Muscle layer of colon (tissue), 2 donors: ENCODE data around the gene EIF4B.

Source experiments
- H3K27ac ChIP-seq: one replicate; pipeline ENCODE4 v1.7.0; 2013; ENCODE audit warnings: low read depth, mild to moderate bottlenecking, low read length, moderate library complexity
- H3K27me3 ChIP-seq, 2 donors: one replicate each; pipeline ENCODE4 v1.7.0; 2013; ENCODE audit warnings: low read length in 2 of 2, mild to moderate bottlenecking in 2 of 2; ENCODE audit not compliant: insufficient read depth in 2 of 2, control insufficient read depth in 1 of 2
- H3K36me3 ChIP-seq: one replicate; pipeline ENCODE4 v1.7.0; 2013; ENCODE audit warnings: mild to moderate bottlenecking, low read length; ENCODE audit not compliant: insufficient read depth
- H3K4me1 ChIP-seq: one replicate; pipeline ENCODE4 v1.7.0; 2013; ENCODE audit warnings: mild to moderate bottlenecking, low read length; ENCODE audit not compliant: insufficient read depth
- H3K4me3 ChIP-seq, 2 donors: one replicate each; pipeline ENCODE4 v1.7.0; 2013; ENCODE audit warnings: low read length in 2 of 2, low read depth in 1 of 2, mild to moderate bottlenecking in 1 of 2, moderate library complexity in 1 of 2
- H3K9ac ChIP-seq: one replicate; pipeline ENCODE4 v1.7.0; 2013; ENCODE audit warnings: low read length
- H3K9me3 ChIP-seq: one replicate; pipeline ENCODE4 v1.7.0; 2013; ENCODE audit warnings: mild to moderate bottlenecking, low read length
- donor health status: abdominal sarcoma.
- donor health status: Adenocarcinoma of cecum.

The EIF4B gene

DNA sequence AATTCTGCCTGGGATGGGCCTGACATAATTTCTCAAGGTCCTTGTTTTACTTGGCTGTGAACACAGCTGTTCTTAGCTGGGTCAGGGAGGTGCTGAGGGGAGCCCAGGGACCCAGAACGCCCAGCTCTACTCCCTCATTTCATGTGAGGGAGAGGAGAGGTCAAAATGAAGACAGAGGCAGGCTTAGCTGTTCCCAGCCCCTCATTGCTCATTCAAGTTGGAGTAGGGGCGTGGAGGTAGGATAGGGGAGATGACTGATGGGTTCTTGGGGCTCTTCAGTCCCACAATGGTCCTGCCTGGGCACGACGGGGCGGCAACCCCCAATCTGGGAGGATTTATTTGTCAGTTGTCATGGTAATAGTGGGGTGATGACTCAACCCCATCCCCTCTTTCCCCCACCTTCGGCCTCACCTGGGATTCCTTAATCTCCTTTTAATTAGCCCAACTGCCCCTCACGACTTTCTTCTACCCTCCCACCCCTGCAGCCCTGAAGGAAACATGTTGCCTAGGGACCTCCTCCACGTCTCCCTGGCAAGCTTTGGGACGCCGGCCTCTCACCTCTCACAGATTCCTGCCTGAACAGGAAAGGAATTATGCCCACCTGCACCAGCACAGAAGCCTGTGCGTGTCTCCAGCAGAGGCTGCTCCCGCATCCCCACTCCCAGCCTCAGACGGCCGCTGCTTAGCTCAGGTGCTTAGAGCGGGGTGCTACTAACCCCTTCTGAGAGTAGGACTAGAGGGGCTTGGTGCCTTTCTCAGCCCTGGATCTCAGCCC is 62.7 kb downstream of the EIF4B start:
- Histone ChIP-seq H3K27me3 (no peaks in the 10 kb centered on the region), H3K9me3 (no peaks in the 10 kb centered on the region), H3K9ac (no peak overlapping the region), H3K27ac (peak overlapping the region; percentile 43), H3K4me1 (peaks cover 40% of the 10 kb centered on the region), H3K36me3 (peaks cover 55% of the 10 kb centered on the region), H3K4me3 (no peak overlapping the region)

DNA sequence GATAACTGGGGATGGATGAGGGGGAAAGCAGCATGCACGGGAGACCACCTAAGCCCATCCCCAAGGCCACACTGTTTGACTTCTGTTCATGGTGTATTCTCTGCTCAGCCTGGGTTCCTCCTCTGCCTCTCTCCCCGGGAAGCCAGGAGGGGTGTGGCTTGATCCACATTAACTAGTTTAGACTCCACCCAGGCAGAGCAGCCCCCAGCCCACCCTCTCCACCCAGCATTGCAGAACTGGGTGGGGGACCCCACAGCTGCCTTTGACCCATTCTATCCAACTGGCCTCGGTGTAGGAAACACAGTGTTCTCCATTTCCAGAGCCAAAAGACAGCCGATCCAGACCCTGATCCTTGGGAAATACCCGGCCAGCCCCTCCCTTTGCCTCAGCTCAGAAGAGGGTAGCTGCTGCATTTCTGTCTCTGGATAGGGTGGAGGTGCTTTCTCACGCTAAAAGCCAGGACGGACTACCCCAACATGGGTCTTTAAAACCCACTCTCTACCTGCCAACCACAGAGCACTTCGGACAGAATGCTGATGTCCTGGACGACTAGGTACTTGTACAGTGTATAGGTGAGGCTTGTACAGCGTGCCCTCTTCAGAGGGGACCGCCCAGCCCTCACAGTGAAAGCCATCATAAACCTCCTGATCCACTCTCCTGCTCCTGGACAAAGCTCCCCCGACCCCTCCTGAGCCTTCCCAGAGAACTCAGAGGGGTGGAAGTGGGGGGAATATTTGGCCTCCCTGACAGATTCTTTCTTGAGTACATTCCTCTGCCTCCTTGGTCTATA is 63.6 kb downstream of the EIF4B start:
- Histone ChIP-seq H3K4me1 (peaks cover 47% of the 10 kb centered on the region), H3K9ac (no peak overlapping the region), H3K36me3 (peaks cover 57% of the 10 kb centered on the region), H3K9me3 (no peaks in the 10 kb centered on the region), H3K27ac (no peak overlapping the region), H3K27me3 (no peaks in the 10 kb centered on the region), H3K4me3 (no peak overlapping the region)

- H3K27me3 ChIP-seq: no peaks in the 10 kb centered on the region
- H3K4me1 ChIP-seq: peaks cover 47% of the 10 kb centered on the region
- H3K9ac ChIP-seq: no peak overlapping the region
- H3K9me3 ChIP-seq: no peaks in the 10 kb centered on the region
- H3K36me3 ChIP-seq: peaks cover 58% of the 10 kb centered on the region
- no peak overlapping the region for H3K4me3 ChIP-seq
- H3K27ac ChIP-seq: peak overlapping the region; percentile 30
Measured at GRCh38 chr12:53070877-53071492, 64.7 kb downstream of the EIF4B start.

DNA sequence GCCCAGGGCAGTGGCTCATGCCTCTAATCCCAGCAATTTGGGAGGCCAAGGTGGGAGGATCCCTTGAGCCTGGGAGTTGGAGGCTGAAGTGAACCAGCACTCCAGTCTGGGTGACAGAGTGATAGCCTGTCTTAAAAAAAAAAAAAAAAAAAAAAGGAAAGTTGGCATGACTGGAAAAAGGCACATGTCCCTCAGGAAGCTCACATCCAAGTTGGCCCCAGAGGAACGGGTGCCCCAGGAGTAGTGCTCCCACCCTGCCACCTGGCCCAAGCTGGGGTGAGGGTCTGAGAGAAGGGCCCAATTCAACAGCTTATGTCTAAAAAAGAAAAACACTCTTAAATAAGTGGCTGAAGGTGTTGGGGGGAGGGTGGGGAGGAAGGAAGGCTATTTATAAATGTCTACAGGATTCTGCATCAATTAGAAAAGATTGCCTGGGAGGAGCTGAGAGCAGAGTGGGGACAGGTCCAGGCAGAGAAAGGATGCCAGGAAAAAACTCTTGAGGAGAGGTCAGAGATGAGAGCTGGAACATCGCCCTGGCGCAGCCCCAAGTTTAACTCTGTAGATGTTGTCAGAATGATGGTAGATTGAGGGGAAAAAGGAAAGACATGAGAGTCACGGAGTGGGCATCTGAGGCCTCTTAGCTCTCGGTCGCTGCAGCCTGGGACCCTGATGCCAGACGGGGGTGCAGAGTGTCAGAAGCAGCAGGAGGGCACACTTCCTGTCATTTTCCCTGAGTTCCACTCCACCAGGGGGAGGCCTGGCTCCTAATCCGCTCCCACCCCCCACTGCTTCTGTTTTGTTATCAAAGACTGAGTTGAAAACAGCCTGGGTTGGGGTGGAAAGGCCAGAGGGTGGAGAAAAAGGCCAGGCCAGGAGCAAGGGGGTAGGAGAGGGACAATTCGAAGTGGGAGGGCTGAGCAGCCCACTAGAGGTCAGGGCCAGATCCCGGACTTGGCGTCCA is 65.6 kb downstream of the EIF4B start:
- Histone ChIP-seq H3K36me3 (peaks cover 61% of the 10 kb centered on the region), H3K4me3 (no peak overlapping the region), H3K4me1 (peaks cover 41% of the 10 kb centered on the region), H3K9ac (no peak overlapping the region), H3K27me3 (no peaks in the 10 kb centered on the region), H3K27ac (peak overlapping the region; percentile 57), H3K9me3 (no peaks in the 10 kb centered on the region)

- H3K36me3 ChIP-seq: peaks cover 53% of the 10 kb centered on the region
- H3K27ac ChIP-seq: no peak overlapping the region
- peaks cover 49% of the 10 kb centered on the region for H3K4me1 ChIP-seq
- no peaks in the 10 kb centered on the region for H3K27me3 ChIP-seq
- H3K9ac ChIP-seq: no peak overlapping the region
- H3K4me3 ChIP-seq: no peak overlapping the region
- no peaks in the 10 kb centered on the region for H3K9me3 ChIP-seq
Measured at GRCh38 chr12:53073881-53074280, 67.6 kb downstream of the EIF4B start.

GRCh38 chr12:53074283-53074998 is 68.2 kb downstream of the EIF4B start:
- no peaks in the 10 kb centered on the region for H3K27me3 ChIP-seq
- peaks cover 47% of the 10 kb centered on the region for H3K36me3 ChIP-seq
- no peak overlapping the region for H3K4me3 ChIP-seq
- H3K9ac ChIP-seq: no peak overlapping the region
- H3K27ac ChIP-seq: peak overlapping the region; percentile 16
- no peaks in the 10 kb centered on the region for H3K9me3 ChIP-seq
- peaks cover 49% of the 10 kb centered on the region for H3K4me1 ChIP-seq

- H3K36me3 ChIP-seq: peaks cover 47% of the 10 kb centered on the region
- H3K9ac ChIP-seq: no peak overlapping the region
- H3K9me3 ChIP-seq: no peaks in the 10 kb centered on the region
- H3K27me3 ChIP-seq: no peaks in the 10 kb centered on the region
- H3K27ac ChIP-seq: peak overlapping the region; percentile 12
- peaks cover 48% of the 10 kb centered on the region for H3K4me1 ChIP-seq
- H3K4me3 ChIP-seq: no peak overlapping the region
Measured at GRCh38 chr12:53074999-53075370, 68.7 kb downstream of the EIF4B start.

DNA sequence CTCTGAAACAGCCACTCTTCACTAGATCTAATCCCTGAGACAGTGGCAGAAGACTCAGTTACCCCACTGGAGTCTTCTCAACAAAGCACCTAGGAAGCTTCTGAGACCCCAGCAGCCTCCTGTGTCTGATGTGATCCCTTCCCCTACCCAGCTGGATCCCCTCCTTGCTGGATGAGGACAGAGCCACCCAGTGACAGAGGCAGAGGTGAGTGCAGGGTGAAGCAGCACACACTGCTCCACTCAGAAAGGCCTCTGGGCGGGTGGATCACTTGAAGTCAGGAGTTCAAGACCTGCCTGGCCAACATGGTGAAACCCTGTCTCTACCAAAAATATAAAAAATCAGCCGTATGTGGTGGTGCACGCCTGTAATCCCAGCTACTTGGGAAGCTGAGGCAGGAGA is 70.2 kb downstream of the EIF4B start:
- no peak overlapping the region for H3K27ac ChIP-seq

GRCh38 chr12:53077030-53077429 is 70.8 kb downstream of the EIF4B start:
- no peak overlapping the region for H3K4me3 ChIP-seq
- peaks cover 35% of the 10 kb centered on the region for H3K36me3 ChIP-seq
- H3K4me1 ChIP-seq: peaks cover 27% of the 10 kb centered on the region
- H3K27me3 ChIP-seq: no peaks in the 10 kb centered on the region
- H3K9ac ChIP-seq: no peak overlapping the region
- H3K9me3 ChIP-seq: no peaks in the 10 kb centered on the region
- no peak overlapping the region for H3K27ac ChIP-seq

More for the DNA sequence above, 70.2 kb downstream of the EIF4B start:
- H3K9me3 ChIP-seq: no peaks in the 10 kb centered on the region
- H3K4me1 ChIP-seq: peaks cover 33% of the 10 kb centered on the region
- peaks cover 35% of the 10 kb centered on the region for H3K36me3 ChIP-seq
- H3K9ac ChIP-seq: no peak overlapping the region
- H3K4me3 ChIP-seq: no peak overlapping the region
- H3K27me3 ChIP-seq: no peaks in the 10 kb centered on the region

DNA sequence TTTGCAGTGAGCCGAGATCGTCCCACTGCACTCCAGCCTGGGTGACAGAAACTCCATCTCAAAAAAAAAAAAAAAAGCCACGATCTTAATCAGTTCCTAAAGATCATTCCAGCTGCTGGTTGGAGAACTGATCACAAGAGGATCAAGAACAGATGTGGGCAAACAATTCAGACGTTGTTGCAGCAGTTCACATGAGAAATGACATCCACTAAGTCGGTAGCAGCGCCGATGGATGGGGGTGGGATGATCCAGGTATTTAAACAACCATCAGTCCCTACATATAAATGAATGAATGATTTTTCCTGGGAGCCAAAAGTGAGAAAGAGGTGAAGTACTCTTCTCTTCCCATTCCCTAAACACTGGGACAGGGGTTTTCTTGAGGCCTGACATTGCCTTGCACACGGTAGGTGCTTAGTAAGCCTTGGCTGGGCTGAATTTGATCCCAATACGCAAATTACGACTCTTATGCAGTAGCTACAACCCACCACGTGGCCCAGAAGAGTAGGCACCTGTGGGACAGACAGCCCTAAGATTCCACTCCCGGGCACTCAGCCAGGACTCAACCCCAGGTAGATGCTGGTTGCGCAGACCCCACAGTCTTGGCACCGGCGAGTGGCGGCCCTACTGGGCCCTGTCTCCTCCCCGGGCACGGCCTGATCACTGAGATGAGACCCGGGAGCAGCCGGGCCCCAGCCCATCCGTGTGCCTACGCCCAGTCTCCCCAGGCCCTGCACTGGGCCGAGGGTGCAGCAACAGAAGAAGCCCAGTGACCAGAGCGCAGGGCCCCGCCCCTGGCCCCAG is 72.4 kb downstream of the EIF4B start:
- Histone ChIP-seq H3K36me3 (peaks cover 35% of the 10 kb centered on the region), H3K27ac (peak overlapping the region; percentile 89), H3K27me3 (no peaks in the 10 kb centered on the region), H3K9me3 (no peaks in the 10 kb centered on the region), H3K4me3 (peak overlapping the region; percentile 74 to 84), H3K4me1 (peaks cover 18% of the 10 kb centered on the region), H3K9ac (no peak overlapping the region)
